ENCODE data around the gene NATD1.

NATD1 gene

DNA sequence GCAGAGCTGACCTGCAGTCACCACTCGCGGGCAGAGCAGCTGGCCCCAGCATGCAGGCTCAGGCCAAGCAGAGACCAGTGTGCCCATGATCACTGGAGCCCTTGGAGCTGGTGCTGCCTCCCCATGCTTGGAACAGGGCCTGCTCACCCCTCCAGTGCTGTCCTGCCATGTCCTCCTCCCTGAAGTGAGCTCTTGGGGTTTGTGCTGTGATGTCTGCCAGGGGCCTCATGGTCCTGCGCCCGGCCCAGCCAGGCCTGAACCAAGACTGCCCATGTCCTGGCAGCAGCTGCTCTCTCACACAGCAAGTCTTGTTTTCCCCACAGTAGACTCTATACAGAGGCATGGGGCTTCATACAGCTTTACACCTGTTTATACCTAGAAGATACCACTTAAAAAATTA, 63.8 kb downstream of the NATD1 start:
- DNase-seq (ENCODE audit: low read depth) = no peak
- H3K4me3 ChIP-seq (ENCODE audit: low read depth, low read length) = no peak overlapping the region
- in situ Hi-C loops (cut with HindIII; ENCODE audit: low sequenced_read_pairs) = no loop called here
- TF ChIP-seq, protein P1, sequence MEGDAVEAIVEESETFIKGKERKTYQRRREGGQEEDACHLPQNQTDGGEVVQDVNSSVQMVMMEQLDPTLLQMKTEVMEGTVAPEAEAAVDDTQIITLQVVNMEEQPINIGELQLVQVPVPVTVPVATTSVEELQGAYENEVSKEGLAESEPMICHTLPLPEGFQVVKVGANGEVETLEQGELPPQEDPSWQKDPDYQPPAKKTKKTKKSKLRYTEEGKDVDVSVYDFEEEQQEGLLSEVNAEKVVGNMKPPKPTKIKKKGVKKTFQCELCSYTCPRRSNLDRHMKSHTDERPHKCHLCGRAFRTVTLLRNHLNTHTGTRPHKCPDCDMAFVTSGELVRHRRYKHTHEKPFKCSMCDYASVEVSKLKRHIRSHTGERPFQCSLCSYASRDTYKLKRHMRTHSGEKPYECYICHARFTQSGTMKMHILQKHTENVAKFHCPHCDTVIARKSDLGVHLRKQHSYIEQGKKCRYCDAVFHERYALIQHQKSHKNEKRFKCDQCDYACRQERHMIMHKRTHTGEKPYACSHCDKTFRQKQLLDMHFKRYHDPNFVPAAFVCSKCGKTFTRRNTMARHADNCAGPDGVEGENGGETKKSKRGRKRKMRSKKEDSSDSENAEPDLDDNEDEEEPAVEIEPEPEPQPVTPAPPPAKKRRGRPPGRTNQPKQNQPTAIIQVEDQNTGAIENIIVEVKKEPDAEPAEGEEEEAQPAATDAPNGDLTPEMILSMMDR (IDR thresholded peaks at IDR 0.05; ENCODE audit: low read depth, low read length, missing control alignments) = no peak
